NAMALWA (cell line): ENCODE measurements around the gene YTHDC2.

ENCODE experiments used
- DNase-seq: peaks from one replicate; pipeline ENCODE4 v3.0.0-alpha.2; 2015; ENCODE audit warnings: low spot score

The YTHDC2 gene

DNA sequence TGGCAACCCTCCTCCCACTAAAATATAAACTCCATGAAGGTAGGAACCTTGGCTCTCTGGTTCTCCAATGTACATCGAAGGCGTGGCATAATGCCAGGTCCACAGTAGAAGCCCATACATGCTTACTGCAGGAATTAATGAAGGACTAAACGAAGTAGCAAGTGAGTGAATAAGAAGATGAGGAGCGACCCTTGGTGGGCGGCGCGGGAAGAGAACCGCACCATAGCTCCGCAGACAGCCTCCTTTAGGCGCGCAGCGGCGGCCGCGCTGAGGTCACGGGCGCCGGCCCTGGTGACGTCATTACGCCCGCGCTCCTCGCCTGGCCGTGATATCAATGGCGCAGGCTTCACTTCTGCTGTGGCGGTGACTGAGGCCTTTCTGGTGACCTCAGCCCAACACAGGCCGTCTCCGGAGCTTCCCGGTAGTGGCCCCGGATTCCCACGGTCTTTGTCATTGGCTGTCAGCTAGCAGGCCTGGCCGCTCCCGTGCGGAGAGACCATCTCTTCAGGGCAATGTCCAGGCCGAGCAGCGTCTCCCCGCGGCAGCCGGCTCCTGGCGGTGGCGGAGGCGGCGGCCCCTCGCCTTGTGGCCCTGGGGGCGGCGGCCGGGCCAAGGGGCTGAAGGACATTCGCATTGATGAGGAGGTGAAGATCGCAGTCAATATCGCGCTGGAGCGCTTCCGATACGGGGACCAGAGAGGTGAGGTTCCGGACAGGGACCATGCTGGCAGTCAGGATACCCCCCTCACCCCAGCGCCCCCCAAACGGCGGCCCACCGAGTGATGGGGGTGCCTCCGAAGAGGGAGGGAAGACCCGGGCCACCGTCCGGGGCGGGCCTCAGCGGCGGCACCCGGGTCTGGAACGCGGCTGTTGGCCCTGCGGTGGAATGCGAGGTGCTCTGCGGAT lies at the start of gene YTHDC2:
TSS of gene YTHDC2 (plus strand) at position 311 of the 905 bp plus-strand sequence. CDS start at position 513, 202 bp downstream.
- peak; percentile 91 for DNase-seq

DNA sequence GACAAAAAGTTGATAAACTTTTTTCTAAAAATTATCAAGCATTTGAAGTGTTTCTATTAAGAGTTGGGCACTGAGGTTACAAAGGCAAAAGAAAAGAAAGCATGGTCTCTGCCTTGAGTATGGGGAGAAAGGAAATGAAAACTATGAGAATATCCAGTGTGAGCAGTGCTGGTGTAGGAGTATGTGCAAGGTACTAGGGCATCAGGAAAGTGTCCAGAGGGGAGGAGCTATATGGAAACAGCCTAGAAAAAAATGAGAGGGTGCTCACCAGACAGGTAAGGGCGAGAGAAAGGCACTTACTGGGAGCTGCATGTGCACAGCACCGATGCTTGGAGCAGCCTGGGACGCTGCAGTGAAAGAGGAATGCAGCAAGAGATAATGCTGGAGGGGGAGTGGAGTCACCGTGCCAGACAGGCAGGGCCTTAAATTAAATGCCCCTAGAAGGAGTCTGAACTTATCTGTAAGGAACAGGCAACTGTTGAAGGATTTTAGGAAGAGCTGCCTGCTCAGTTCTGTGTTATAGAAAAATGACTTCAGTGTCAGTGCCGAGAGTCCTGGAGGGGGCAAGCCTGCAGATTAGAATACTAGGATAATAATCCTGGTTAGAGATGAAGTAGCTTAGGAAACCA lies 39.3 kb upstream of the YTHDC2 start:
- DNase-seq: no peak

DNA sequence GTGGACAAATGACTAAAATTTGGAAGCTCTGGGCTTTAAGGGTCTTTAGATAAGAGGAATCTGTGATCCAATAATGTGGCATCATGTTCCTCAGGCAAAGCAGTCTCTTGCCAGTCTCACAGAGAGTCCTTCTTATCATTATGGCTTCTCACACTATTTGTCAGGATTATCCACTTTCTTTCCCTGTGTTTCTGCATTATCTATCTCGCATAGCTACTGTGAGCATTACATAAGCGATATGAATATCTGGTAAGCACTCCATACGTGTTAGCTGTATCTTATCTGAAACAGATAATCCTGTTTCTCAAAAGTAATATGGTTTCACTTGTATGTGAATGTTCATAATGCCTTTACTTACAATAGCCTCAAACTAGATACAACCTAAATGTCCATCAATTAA lies 34.8 kb upstream of the YTHDC2 start:
- no peak for DNase-seq

DNA sequence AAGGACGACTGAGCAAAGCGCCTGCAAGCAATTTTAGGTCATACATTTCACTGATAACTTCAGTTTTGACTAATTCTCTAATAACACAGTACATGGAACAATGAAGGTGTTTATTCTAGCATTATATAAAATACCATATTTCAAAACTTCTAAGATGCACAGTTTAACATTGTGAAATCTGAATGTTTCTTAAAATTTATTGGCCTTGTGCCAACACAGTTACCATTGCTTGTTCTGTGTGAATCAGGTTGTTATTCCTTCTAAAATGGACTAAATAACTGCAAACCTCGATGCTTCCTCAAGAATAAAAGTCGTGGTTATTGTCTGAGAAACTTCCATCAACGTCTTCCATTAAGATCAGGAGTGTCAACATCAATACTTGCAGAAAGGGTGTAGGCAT lies 33.3 kb upstream of the YTHDC2 start:
- DNase-seq: no peak

DNA sequence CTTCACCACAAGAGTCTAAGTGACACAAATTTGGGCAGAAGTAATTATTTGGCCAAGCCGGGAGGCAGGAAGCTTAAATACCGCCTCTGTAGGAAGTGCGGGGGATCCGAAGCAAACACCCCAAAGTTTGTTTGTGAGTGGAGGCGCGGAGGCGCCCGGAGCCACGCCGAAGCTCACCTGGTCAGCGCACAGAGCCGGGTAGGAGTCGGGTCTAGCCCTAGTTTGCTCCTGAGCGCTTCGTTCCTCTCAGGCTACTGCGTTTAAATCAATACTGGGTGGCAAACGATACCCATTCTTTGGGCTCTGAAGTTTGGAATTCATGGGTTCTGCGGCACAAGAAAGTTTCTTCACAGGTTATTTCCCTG lies 26.1 kb upstream of the YTHDC2 start:
- DNase-seq: no peak

DNA sequence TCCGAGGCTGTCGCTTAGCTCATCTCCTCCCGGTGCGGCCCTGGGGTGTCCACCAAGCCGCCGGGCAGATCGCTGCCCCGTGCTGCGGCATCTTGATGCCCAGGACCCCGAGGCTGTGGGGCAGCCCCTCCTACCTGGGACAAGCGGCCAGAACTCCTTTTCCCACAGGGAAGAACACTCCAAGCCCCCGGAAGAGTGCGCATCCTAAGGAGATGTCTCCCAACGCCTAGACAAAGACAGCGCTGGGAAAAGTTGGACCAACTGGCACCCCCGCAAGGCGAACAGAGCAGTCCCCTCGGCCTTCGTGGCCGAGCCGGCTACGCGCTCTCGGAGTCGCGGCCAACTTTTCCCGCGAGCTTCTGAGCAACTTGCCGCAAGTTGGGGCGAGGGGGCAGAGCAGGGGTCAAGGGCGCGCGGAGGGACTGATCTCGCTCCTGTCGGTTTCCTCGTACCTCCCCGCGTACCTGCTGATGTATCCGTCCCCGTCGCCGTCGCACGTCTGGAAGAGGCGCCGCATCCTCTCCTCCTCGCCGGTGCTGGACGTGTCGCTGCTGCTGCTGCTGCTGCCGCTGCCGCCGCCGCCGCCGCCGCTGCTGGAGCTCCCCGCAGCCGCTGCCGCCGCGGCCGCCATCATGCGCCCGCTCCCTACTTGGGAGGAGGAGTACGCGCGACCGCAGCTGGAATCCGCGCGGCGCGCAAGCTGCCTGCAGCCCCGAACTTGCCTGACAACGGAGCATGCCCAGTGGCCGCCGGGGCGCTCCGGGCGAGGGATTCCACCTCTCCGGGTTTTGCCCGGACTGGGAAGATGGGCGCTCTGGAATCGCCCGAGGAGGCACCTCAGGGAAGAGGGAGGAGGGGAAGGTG lies 25.5 kb upstream of the YTHDC2 start, which contains the start of gene MCC:
TSS of gene MCC (minus strand) at position 673 of the 864 bp plus-strand sequence.
- DNase-seq: no peak

DNA sequence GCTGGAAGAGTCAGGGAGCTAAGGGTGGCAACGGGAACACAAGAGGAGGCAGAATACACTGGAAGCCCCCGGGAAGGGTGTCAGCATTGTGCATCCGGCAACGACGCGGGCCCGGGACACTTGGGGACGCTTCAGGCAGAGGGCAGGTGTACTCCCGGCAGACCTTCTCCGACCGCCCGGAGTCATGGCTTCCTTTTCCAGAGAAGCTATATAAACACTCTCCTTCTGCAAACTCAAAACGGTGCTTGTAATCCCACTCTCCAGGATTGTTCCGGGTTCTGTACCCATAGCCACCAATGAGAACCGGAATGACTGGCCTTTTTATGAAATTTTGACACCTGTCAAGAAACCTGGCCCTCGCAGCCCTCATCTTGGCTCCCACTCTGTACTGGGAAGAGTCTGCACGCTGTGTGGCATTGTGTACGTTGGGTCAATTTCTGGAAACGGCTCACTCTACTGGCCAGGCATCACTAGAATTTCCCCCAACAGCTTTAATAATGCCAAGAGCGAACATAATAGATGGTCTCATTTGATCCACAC lies 24.8 kb upstream of the YTHDC2 start:
- DNase-seq: no peak

DNA sequence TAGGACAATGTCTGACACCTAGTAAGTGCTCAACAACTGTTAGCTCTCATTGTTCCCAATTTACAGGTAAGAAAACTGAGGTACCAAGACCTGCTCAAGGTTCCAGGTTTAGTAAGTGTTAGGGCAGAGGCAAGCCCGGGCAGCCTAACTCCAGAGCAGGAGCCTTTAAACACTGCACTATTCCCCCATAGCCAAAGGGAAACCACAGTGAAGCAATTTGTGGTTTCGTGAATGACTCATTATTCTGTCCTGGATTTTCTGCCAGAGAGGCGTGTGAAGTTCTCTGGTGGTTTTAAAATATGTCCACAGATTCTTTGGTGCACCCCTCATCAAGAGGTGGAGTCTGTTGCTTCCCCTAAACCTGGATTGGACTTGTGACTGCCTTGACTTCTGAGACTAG lies 24.2 kb upstream of the YTHDC2 start:
- DNase-seq: no peak

DNA sequence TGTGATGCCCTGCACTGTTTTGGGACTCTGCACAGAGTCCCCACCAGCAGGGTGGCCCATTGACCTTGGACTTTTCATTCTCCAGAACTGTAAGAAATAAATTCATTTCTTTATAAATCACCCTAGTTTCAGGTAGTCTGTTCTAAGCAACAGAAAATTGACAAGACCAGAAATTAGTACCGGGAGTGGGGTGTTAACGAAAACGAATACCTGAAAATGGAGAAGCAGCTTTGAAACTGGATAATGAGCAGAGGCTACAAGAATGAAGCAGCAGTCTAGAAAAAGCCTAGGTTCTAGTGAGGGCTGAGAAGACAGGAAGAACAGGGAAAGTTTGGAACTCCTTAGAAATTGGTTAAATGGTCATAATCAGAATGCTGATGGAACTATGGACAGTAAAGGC lies 23.2 kb upstream of the YTHDC2 start:
- DNase-seq: no peak

DNA sequence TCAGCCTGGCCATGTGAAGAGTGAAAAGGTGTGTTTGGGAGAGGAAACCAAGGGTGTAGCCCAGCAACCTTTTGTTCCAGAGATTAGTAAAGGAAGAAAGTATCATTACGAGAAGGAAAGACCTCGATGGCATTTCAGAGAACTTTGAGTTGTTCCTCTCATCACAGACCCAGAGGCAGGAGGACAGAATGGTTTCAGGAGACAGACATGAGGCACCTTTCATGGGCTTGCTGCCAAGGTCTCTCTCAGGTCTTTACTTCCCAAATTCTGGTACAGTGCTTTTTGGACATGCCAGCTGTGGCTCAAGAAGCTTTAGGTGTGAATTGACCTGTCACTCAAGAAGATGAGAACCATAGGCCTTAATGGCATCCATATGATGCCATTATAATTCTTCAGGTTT lies 22.5 kb upstream of the YTHDC2 start:
- DNase-seq: no peak

DNA sequence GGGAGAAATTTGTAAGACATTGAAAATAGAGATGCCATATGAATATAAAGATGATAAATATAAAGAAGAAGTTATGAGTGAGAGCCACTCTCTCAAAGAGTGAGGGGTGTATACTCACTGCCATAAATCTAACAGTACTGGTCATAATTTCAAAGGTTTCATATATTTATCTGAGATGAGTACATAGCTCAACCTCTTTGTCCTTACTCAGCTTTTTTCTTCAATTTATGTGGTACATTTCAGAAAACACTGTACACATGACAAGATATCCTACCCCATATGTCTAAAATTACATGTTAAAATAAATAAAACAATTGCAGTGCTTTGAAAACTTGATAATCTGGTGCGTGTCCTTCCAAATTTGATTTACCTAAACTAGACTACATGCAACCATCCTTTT lies 20.0 kb upstream of the YTHDC2 start:
- no peak for DNase-seq

DNA sequence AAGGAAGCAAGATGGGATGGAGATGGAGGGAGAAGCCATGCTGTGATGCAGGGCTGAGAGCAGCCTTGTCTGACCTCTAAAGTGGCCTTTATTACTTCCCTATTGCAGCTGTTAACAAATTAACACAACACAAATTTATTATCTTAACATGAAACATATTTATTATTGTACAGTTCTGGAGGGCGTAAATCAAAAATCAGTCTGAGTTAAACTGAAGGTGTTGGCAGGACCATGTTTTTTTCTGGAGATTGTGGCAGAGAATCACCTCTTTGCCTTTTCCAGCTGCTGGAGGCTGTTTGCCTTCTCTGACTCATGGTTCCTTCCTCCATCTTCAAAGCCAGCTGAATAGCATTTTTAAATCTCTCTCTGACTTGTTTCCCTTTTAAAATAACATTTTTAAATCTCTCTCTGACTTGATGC lies 18.1 kb upstream of the YTHDC2 start:
- DNase-seq: no peak

DNA sequence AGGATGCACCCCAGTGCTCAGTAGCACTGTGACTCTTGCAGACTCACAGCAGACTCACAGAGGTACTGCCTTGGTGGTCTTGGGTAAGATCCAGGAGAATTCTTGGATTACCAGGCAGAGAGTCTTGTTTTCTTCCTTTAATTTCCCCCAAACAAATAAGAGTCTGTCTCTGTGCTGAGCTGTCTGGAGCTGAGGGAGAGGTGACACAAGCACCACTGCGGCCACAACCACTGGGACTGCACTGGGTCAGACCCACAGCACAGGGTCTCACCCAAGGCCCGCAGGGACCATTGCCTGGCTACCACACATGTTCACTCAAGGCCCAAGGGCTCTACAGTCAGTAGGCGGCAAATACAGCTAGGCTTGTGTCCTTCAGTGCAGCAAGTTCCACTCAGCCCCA lies 11.4 kb upstream of the YTHDC2 start:
- DNase-seq: no peak

DNA sequence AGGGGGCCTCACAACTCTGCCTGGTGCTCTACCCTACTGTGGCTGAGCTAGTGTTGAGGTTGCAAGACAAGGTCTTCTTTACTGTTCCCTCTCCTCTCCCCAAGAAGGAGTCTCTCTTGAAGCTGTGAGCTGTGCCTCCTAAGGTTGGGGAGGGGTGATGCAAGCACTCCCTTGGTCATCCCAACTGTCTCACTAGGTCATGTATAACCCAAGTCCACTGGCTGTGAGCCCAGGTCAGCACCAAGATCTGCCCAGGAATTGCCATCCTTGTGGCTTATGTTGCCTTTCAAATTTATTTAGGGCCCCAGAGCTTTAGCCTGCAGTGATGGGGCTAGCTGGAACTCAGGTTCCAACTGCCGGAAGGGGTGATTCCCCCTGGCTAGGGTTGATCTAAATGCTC lies 10.3 kb upstream of the YTHDC2 start:
- DNase-seq: no peak

DNA sequence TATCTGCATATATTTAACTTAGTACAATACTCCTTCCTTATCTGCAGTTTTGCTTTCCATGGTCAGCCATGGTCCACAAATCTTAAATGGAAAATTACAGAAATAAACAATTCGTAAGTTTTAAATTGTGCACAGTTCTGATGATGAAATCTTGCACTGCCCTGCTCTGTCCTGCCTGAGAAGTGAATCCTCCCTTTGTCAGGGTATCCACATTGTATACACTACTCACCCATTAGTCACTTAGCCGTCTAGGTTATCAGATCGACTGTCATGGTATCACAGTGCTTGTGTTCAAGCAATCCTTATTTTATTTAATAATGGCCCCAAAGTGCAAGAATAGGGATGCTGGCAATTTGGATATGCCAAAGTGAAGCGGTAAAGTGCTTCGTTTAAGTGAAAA lies 8.3 kb upstream of the YTHDC2 start:
- DNase-seq: no peak

DNA sequence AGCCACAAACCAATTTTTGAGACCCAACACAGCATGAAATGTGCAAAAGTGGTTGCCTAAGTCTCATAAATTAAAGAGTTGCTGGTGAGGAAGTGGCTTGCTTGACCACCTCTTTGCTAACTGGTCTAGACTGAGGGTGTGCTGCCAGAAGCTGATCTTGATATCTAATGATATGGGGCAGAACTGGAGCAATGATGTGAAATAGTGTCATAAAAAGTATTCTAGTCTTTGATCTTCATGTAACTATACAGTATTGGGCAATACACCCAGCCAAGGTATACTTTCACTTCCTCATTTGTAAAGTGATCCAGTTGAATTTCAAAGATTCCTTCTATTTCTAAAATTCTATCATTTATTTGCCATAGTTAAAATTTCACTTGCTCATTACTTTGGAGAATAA lies 5.9 kb upstream of the YTHDC2 start:
- peak; percentile 25 for DNase-seq

DNA sequence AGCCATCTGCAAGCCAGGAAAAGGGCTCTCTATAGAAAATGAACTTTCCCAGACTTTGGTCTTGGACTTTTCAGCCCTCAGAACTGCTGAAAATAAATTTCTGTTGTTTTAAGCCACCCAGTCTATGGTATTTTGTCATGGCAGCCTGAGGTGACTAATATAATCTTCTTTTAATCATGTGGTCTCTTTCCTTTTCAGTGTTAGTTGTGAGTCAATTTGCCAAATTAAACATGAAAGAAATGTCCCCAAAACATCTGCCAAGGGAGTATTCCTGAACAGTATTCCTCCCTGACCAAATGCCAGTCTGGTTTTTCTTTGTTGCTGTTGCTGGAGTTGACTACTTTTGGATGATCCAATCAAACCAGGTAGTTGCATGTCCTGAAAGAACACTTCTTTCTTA lies 4.7 kb upstream of the YTHDC2 start:
- no peak for DNase-seq

DNA sequence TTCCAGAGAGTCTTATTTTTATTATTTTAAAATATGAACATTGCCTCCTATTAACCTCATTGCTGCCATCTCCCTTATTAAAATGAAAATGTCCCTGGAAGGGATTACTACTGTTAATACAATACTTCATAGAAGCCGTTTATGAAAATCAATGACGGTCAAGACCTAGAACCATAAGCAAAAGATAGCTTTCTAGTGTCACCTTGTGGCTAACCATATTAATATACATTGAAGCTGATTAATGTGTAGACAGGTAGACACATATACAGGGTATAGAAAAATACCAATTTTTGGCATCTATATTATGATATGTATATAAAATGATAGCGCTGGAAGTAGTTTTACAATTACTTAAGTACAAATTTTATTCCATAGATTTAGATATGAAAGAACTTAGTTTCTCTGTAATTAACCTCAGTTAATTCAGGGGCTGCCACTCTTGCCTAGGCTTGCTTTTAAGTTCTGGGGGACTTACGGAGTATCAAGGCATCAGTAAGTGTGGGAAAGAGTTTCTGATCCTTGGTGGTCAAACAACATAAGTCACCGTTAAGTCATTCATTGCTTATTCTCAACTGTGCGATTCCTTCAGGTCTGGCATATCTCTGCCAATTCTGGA lies 2.5 kb upstream of the YTHDC2 start:
- peak; percentile 60 for DNase-seq

DNA sequence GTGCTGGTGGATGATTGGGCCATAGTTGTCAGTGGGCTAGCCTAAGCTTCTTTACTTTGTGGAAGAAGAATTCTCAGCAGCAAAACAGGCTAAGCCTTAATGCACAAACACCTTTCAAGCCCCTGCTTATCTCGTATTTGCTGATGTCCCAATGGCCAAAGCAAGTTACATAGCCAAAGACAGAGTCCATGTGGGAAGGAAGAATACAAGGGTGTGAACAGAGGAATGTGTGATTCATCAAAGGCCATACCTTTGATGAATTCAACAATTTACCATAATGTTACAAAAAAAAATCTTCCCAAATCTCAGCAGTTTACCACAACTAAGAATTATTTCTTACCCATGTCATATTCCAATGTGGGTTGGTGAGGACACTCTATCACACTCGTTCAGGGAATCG lies 1.2 kb upstream of the YTHDC2 start:
- no peak for DNase-seq

DNA sequence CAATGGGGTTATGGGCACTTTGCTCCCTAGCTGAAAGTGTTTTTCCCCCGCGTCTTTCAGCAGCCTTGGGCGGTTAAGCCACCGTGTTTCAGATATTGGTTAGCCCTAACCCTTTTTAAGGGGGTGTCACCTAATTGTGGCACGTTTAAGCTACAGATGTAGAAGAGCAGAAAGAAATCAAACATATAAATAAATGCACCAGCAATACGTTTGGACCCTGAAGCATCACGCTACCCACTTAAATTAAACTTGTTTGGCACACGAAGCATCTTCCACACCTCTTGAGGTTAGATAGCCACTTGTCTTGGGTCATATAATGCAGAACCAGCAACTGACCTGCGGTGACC lies 768 bp downstream of the YTHDC2 start:
- peak; percentile 28 for DNase-seq

DNA sequence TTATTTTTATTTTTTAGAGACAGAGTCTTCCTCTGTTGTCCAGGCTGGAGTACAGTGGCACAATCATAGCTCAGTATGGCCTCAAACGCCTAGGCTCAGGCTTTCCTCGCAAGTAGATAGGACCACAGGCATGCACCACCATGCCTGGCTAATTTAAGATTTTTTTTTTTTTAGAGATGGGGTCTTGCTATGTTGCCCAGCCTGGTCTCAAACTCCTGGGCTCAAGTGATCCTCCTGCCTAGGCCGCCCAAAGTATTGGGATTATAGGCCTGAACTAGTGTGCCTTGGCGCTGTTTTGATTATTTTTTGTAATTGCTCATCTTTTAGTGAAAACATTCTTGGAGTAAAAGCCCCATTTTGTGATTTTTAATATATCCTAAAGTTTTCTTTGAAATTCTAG lies 5.4 kb downstream of the YTHDC2 start:
- DNase-seq: no peak

DNA sequence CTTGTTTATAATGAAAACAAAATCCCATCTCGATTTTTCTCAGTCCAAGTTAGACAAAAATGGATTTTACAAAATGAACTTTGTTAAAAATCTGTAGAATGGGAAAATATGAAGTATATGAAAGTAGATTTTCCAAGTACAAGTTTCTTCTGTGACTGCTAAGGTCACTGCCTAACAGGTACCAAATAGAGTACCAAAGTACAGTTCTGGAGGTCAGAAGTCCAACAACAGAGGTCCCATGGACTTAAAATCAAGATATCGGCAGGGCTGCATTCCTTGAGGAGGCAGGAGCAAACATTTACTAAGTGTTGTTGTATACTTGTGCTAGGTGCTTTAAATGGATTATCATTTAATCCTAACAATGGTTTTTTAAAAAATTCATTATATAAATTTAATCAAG lies 5.9 kb downstream of the YTHDC2 start:
- no peak for DNase-seq
